Measurements from ENCODE around the gene RIMS4.

The RIMS4 gene

GRCh38 chr20:44750081-44750805 is 60.1 kb downstream of the RIMS4 start:
- Histone ChIP-seq H3K9ac (ENCODE audit: low read length) (no peak overlapping the region), H3K27me3 (ENCODE audit: low read depth, low read length) (no peaks in the 10 kb centered on the region), H3K4me3 (ENCODE audit: low read length) (no peak overlapping the region), H3K4me2 (ENCODE audit: low read length) (no peak overlapping the region), H2AFZ (ENCODE audit: low read depth, low read length) (no peak overlapping the region), H3K27ac (ENCODE audit: low read length) (no peak overlapping the region), H3K79me2 (ENCODE audit: low read length) (no peaks in the 10 kb centered on the region), H3K4me1 (ENCODE audit: low read length) (peaks cover 4% of the 10 kb centered on the region; the same call in 1 of the 2 replicates), H3K9me3 (ENCODE audit: insufficient read depth, low read length) (no peaks in the 10 kb centered on the region), H3K36me3 (replicated peaks; ENCODE audit: low read depth, low read length) (no peaks in the 10 kb centered on the region), H4K20me1 (ENCODE audit: insufficient read depth, low read length) (no peaks in the 10 kb centered on the region)
- TF ChIP-seq EZH2phosphoT487 (IDR thresholded peaks at IDR 0.05; ENCODE audit: low read depth), result no peak
- no peak for TF ChIP-seq CTCF (IDR thresholded peaks at IDR 0.05; ENCODE audit: low read depth, low read length)

- no peaks in the 10 kb centered on the region for H3K36me3 ChIP-seq (replicated peaks; ENCODE audit: low read depth, low read length)
- H3K27ac ChIP-seq (ENCODE audit: low read length), result no peak overlapping the region
- no peaks in the 10 kb centered on the region for H3K79me2 ChIP-seq (ENCODE audit: low read length)
- no peak overlapping the region for H3K4me3 ChIP-seq (ENCODE audit: low read length)
- H3K27me3 ChIP-seq (ENCODE audit: low read depth, low read length), result no peaks in the 10 kb centered on the region
- TF ChIP-seq EZH2phosphoT487 (IDR thresholded peaks at IDR 0.05; ENCODE audit: low read depth), result no peak
- no peak for TF ChIP-seq CTCF (IDR thresholded peaks at IDR 0.05; ENCODE audit: low read depth, low read length)
- H2AFZ ChIP-seq (ENCODE audit: low read depth, low read length), result no peak overlapping the region
- H4K20me1 ChIP-seq (ENCODE audit: insufficient read depth, low read length), result no peaks in the 10 kb centered on the region
- H3K9ac ChIP-seq (ENCODE audit: low read length), result no peak overlapping the region
- H3K4me2 ChIP-seq (ENCODE audit: low read length), result no peak overlapping the region
- H3K9me3 ChIP-seq (ENCODE audit: insufficient read depth, low read length), result no peaks in the 10 kb centered on the region
- H3K4me1 ChIP-seq (ENCODE audit: low read length), result peaks cover 4% of the 10 kb centered on the region; the same call in 1 of the 2 replicates
These were observed 62.4 kb downstream of the RIMS4 start for GRCh38 chr20:44748005-44748370.

- Histone ChIP-seq H3K27me3 (ENCODE audit: low read depth, low read length) (no peaks in the 10 kb centered on the region), H3K9me3 (ENCODE audit: insufficient read depth, low read length) (no peaks in the 10 kb centered on the region), H3K4me2 (ENCODE audit: low read length) (peak overlapping the region; percentile 30), H3K4me1 (ENCODE audit: low read length) (peaks cover 4% of the 10 kb centered on the region; the same call in 1 of the 2 replicates), H3K4me3 (ENCODE audit: low read length) (no peak overlapping the region), H2AFZ (ENCODE audit: low read depth, low read length) (peak overlapping the region; percentile 28; the same call in 1 of the 2 replicates), H3K36me3 (replicated peaks; ENCODE audit: low read depth, low read length) (no peaks in the 10 kb centered on the region), H3K79me2 (ENCODE audit: low read length) (no peaks in the 10 kb centered on the region), H4K20me1 (ENCODE audit: insufficient read depth, low read length) (no peaks in the 10 kb centered on the region), H3K9ac (ENCODE audit: low read length) (no peak overlapping the region), H3K27ac (ENCODE audit: low read length) (no peak overlapping the region)
- TF ChIP-seq CTCF (IDR thresholded peaks at IDR 0.05; ENCODE audit: low read depth, low read length) (peak; percentile 96), EZH2phosphoT487 (IDR thresholded peaks at IDR 0.05; ENCODE audit: low read depth) (no peak)
These were observed 63.0 kb downstream of the RIMS4 start for GRCh38 chr20:44747166-44748004.

Measured in OCI-LY3 (cell line).